Activated CD8-positive, alpha-beta memory T cell treated with anti-CD3 and anti-CD28 coated beads for 24 hours (primary cell): Measurements from ENCODE around the gene RAD54L2.
"Not testable (repeated sequence)": the region's sequence is repeated elsewhere in the genome, so short reads cannot be mapped to it uniquely, and the experiment has no call there.

Experiments
- DNase-seq: peaks from one replicate; pipeline ENCODE4 v3.0.0-alpha.2; 2020

Gene RAD54L2

GRCh38 chr3:51544011-51544775, 5.7 kb downstream of the RAD54L2 start:
- no peak for DNase-seq

DNA sequence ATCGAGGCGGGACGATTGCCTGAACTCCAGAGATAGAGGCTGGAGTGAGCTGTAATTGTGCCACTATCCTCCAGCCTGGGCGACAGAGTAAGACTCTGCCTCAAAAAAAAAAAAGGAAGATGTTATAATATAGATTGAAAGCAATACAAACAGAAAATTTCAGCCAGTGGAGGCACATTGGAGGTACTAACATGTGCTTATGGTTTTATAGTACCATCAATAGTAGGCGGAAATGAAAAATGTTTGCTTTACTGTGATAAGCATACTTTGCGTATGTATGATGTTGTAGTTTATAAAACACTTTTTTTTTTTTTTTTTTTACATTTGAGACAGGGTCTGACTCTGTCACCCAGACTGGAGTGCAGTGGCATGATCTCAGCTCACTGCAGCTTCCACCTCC, 8.8 kb downstream of the RAD54L2 start:
- DNase-seq = no peak

DNA sequence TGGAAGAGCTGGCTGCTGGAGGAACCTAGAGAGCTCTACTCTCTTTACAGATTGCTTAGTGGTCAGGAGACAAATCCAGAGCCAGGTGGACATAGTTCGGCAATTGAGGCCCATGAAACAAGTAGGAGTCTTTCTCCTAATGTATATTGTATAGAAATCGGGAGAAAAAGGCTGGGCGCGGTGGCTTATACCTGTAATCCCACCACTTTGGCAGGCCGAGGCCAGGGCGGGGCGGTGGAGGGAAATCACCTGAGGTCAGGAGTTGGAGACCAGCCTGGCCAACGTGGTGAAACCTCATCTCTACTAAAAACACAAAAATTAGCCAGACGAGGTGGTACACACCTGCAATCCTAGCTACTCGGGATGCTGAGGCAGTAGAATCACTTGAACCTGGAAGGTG, 10.8 kb downstream of the RAD54L2 start:
- DNase-seq = no peak

DNA sequence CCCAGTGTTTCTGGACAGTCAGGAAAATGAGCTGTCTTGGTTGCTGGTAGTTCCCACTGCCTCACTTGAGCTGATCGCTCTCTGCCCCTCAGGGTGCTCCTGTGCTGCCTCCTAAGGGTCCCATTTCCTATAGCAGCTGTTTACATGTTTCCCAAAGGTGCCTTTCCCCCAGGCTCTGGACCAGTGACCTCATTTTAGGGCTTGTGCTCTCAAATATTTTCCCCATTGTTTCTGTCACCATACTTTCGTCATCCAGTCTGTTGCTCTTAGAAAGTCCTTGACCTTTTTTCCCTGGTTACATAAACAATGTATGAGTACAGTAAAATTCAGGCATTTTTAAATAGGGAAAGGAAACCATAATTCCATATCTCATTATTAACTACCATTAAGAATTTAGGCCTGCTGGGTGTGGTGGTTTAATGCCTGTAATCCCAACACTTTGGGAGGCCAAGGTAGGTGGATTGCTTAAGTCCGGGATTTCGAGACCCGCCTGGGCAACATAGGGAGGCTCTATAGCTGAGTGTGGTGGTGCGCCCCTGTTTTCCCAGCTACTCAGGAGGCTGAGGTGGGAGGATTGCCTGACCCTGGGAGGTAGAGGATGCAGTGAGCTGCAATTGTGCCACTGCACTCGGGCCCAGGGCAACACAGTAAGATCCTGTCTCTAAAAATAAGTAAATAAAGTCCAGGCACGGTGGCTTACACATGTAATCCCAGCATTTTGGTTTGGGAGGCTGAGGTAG, 11.7 kb downstream of the RAD54L2 start:
- DNase-seq = no peak

GRCh38 chr3:51557993-51558392, 19.5 kb downstream of the RAD54L2 start:
- DNase-seq = no peak

DNA sequence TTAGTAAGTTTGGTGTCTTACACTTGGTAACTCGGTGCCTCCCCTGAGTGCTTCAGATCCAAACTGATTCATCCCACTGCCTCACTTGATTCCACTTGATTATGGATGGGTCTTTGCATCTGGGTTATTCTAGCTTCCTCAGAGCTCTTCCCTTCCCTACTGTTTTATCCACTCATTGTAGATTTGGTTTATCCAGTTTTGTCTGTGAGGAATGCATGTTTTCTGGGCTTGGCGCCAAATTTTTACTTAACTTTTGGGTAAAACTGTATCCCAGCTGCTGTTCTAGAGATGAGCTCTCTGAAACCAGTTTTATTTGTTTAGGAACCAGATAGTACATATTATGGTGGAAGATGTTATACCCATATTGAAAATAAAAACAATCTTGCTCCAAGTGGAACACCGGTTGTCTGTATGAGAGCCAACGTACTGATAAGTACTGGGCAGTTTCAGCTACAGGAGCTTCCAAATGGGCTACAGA, 20.9 kb downstream of the RAD54L2 start:
- no peak for DNase-seq

DNA sequence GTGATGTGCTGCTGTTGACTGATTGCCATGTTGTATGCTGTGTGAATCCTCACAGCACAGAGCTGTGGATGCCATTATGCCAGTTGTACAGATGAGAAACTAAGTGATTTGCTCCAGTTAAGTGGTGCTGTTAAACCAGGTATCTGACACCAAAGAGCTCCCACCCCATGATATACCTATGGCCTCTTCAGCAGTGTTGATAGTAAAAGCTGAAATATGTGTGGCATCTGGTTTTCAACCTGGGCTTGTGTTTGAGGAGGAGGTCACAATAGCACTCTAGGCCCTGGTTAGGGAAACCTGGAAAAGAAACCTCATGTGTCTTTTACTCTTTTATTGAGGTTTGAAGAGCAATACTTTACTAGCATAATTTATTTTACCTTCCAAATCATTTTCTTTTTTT, 21.4 kb downstream of the RAD54L2 start:
- no peak for DNase-seq

- not testable (repeated sequence) for DNase-seq
Observed at GRCh38 chr3:51562403-51562802, 23.9 kb downstream of the RAD54L2 start.

DNA sequence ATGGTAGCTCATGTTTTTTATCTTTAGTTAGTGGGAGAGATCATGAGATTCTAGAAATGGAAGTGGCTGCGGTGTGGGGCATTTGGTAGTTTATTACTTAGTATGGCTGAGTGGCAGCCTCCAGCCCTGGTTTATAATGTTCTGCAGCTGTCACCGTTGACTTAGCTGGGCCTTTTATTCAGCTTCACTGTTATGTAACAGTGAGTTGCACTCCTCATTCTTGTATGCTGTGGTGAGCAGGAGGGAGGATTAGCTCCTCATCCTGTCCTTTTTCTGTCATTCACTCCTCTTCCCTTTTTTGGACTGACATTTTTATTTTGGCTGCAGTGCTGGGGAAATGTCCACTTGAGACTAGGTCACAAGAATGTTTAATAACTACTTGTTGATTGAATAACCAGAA, 29.5 kb downstream of the RAD54L2 start:
- no peak for DNase-seq

DNA sequence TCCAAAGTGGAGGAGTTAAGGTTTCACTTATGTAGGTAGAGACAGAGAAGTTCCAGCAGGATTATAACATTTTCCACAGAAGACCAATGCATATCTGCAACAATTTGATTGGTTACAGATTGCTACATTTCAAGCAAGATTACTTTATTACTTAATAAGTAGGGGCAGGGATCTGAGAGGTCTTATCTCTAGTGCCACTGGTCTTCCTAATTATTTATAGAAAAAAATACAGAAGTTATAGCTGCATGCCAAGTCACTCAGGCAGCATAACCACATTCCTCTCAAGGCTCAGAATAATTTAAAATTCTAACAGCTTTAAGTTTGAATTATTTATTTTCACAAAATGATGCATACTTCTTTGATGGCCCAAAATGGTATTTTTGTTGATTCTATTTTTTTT, 30.5 kb downstream of the RAD54L2 start:
- no peak for DNase-seq

- DNase-seq = no peak
Observed at GRCh38 chr3:51578238-51578637, 39.7 kb downstream of the RAD54L2 start.

DNA sequence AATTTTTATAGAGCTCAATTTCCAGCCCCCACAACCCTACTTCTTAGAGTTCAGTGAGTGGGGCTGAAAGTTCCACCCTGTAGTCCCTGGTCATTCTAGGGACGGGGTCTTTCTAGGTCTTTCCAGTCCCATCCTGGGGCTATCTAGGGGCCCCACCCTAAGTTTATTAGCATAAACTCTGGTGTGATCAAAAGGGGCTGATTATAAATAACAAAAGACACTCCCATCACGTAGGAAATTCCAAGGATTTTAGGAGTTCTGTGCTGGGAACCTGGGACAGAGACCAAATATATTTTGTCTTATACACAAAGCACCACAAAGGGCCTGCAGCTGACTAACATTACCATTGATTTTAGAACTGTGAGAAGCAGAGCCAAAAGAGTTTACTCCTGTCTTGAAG, 41.9 kb downstream of the RAD54L2 start:
- no peak for DNase-seq

DNA sequence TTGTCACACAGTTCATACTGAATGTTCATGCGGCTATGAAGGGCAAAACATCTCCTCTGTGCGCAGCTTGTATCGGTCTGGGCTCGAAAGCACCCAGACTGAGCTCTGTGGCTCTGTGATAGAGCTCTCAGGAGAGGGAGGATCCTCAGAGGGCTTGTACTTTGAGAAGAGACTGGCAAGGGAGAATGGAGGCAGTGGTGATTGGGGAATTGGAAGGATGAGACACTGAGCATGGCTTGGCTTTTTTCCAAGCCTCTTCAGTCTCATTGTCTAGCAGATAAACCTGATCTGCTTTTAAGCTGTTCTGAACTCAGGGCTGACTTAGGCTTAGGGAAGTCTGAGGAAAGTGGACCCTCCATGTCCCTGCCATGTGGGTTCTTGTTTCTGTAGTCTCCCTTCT, 43.0 kb downstream of the RAD54L2 start:
- DNase-seq = no peak

DNA sequence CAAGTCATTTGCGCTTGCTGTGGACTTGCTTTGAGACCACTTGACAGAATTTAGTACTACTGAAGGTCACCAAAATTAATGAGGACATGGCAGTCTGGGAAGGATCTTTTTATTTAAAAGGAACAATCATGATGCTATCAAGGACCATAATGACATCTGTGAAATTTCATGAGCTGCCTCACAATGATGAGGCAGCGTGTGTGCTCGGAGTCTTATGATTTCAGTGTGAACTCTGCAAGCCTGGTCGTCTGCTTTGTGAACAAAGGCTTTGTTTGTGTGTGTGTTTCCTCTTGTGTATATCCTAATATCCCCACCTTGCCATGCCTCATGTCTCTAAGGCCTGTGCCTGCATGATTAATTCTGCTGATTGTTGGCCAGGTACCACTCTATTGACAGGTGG, 46.7 kb downstream of the RAD54L2 start:
- DNase-seq = no peak

DNA sequence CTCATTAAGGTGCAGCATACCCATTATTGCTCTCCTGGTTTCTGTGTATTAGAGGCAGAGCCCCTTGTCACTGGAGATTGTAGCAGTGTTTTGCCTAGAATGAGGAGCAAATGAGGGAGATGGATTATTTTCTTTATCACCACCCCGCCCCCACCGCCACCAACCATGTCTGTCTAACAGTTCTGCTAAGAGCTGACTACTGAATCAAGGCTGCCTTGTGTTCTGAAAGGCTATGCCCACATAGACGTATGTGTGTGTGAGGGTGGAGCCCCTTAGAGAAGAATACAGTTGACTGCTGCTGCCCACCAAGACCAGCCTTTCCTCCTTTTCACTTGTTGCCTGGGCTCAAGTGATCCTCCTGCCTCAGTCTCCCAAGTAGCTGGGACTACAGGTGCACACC, 47.4 kb downstream of the RAD54L2 start:
- no peak for DNase-seq
